ENCODE measurements around the gene FGF2.

FGF2 gene

DNA sequence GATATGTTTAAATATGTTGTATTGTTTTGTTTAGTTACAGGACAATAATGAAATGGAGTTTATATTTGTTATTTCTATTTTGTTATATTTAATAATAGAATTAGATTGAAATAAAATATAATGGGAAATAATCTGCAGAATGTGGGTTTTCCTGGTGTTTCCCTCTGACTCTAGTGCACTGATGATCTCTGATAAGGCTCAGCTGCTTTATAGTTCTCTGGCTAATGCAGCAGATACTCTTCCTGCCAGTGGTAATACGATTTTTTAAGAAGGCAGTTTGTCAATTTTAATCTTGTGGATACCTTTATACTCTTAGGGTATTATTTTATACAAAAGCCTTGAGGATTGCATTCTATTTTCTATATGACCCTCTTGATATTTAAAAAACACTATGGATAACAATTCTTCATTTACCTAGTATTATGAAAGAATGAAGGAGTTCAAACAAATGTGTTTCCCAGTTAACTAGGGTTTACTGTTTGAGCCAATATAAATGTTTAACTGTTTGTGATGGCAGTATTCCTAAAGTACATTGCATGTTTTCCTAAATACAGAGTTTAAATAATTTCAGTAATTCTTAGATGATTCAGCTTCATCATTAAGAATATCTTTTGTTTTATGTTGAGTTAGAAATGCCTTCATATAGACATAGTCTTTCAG lies 68.8 kb downstream of the FGF2 start:
- TF ChIP-seq GLIS2 (tag by site-specific recombination; IDR thresholded peaks at IDR 0.05) (no peak), ZNF391 (tag by site-specific recombination; IDR thresholded peaks at IDR 0.05; ENCODE audit: borderline replicate concordance, low read depth) (no peak), SETDB1 (IDR thresholded peaks at IDR 0.05; ENCODE audit: insufficient read length, low read length) (no peak), ZNF776 (tag by site-specific recombination; IDR thresholded peaks at IDR 0.05; ENCODE audit: borderline replicate concordance) (no peak), ZNF585B (tag by site-specific recombination; IDR thresholded peaks at IDR 0.05) (no peak), REPIN1 (tag by site-specific recombination; IDR thresholded peaks at IDR 0.05; ENCODE audit: low read depth) (no peak), ZBTB8A (tag by site-specific recombination; IDR thresholded peaks at IDR 0.05) (no peak), ZNF146 (tag by site-specific recombination; IDR thresholded peaks at IDR 0.05) (no peak), YY2 (tag by site-specific recombination; IDR thresholded peaks at IDR 0.05) (no peak), ZNF785 (tag by site-specific recombination; IDR thresholded peaks at IDR 0.05) (no peak), ZNF16 (tag by site-specific recombination; IDR thresholded peaks at IDR 0.05; ENCODE audit: low read depth) (no peak), ZNF501 (tag by site-specific recombination; IDR thresholded peaks at IDR 0.05) (no peak), ZNF121 (tag by site-specific recombination; IDR thresholded peaks at IDR 0.05) (no peak)
- TF ChIP-seq, protein P1, sequence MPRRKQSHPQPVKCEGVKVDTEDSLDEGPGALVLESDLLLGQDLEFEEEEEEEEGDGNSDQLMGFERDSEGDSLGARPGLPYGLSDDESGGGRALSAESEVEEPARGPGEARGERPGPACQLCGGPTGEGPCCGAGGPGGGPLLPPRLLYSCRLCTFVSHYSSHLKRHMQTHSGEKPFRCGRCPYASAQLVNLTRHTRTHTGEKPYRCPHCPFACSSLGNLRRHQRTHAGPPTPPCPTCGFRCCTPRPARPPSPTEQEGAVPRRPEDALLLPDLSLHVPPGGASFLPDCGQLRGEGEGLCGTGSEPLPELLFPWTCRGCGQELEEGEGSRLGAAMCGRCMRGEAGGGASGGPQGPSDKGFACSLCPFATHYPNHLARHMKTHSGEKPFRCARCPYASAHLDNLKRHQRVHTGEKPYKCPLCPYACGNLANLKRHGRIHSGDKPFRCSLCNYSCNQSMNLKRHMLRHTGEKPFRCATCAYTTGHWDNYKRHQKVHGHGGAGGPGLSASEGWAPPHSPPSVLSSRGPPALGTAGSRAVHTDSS (tag by site-specific recombination; IDR thresholded peaks at IDR 0.05), result no peak
- TF ChIP-seq, protein P2, sequence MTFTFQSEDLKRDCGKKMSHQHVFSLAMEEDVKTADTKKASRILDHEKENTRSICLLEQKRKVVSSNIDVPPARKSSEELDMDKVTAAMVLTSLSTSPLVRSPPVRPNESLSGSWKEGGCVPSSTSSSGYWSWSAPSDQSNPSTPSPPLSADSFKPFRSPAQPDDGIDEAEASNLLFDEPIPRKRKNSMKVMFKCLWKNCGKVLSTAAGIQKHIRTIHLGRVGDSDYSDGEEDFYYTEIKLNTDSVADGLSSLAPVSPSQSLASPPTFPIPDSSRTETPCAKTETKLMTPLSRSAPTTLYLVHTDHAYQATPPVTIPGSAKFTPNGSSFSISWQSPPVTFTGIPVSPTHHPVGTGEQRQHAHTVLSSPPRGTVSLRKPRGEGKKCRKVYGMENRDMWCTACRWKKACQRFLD (tag by site-specific recombination; IDR thresholded peaks at IDR 0.05), result no peak
- H3K4me1 ChIP-seq (ENCODE audit: control insufficient read depth, insufficient read depth, low read length), result no peaks in the 10 kb centered on the region
- H3K36me3 ChIP-seq (ENCODE audit: control insufficient read depth in 2 of 2, insufficient read depth in 1 of 2, low read length in 2 of 2), result peaks cover 0 to 17% of the 10 kb centered on the region in 2 experiments; a peak in 2 of 3 replicates
- POLR2A ChIA-PET, result no interaction called here
- H3K27ac ChIP-seq (ENCODE audit: extremely low read depth, low read depth, low read length), result no peak overlapping the region
- no peaks in the 10 kb centered on the region for H3K9me3 ChIP-seq (ENCODE audit: control insufficient read depth, insufficient read depth, low read depth, low read length)
- CTCF ChIA-PET, result interaction anchor here (1.1 kb wide), 1 partner anchor 33 kb away, joined by 7 read pairs; no protein-coding TSS in a partner anchor
- no peak overlapping the region for H3K4me3 ChIP-seq (ENCODE audit: low read depth, low read length)

DNA sequence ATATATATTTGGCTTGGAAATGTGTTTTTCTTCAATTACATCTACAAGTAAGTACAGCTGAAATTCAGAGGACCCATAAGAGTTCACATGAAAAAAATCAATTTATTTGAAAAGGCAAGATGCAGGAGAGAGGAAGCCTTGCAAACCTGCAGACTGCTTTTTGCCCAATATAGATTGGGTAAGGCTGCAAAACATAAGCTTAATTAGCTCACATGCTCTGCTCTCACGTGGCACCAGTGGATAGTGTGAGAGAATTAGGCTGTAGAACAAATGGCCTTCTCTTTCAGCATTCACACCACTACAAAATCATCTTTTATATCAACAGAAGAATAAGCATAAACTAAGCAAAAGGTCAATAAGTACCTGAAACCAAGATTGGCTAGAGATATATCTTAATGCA lies 69.6 kb downstream of the FGF2 start:
- no peak overlapping the region for H3K27ac ChIP-seq (ENCODE audit: extremely low read depth, low read depth, low read length)
- ChIA-PET POLR2A (no interaction called here), CTCF (interaction anchor here (1.1 kb wide), 1 partner anchor 34 kb away, joined by 7 read pairs; no protein-coding TSS in a partner anchor)
- H3K4me1 ChIP-seq (ENCODE audit: control insufficient read depth, insufficient read depth, low read length), result no peaks in the 10 kb centered on the region
- TF ChIP-seq ZFP41 (tag by site-specific recombination; IDR thresholded peaks at IDR 0.05; ENCODE audit: borderline replicate concordance) (no peak), HOXC10 (CRISPR knock-in tag; IDR thresholded peaks at IDR 0.05) (no peak), KLF1 (tag by site-specific recombination; IDR thresholded peaks at IDR 0.05) (no peak), REPIN1 (tag by site-specific recombination; IDR thresholded peaks at IDR 0.05; ENCODE audit: low read depth) (no peak), ZNF221 (tag by site-specific recombination; IDR thresholded peaks at IDR 0.05; ENCODE audit: borderline replicate concordance) (no peak), BCL11A (tag by site-specific recombination; IDR thresholded peaks at IDR 0.05; ENCODE audit: low read depth) (no peak), KLF10 (tag by site-specific recombination; IDR thresholded peaks at IDR 0.05) (no peak), ZFP37 (tag by site-specific recombination; IDR thresholded peaks at IDR 0.05) (no peak), ZBTB20 (tag by site-specific recombination; IDR thresholded peaks at IDR 0.05) (no peak), ZNF223 (tag by site-specific recombination; IDR thresholded peaks at IDR 0.05) (no peak), ZNF140 (tag by site-specific recombination; IDR thresholded peaks at IDR 0.05) (no peak)
- H3K4me3 ChIP-seq (ENCODE audit: low read depth, low read length), result no peak overlapping the region
- H3K36me3 ChIP-seq (ENCODE audit: control insufficient read depth in 2 of 2, insufficient read depth in 1 of 2, low read length in 2 of 2), result peaks cover 0 to 17% of the 10 kb centered on the region in 2 experiments; a peak in 2 of 3 replicates
- no peaks in the 10 kb centered on the region for H3K9me3 ChIP-seq (ENCODE audit: control insufficient read depth, insufficient read depth, low read depth, low read length)

Measured in HEK293 (cell line).